ENCODE measurements around the gene SGCA. TPM values are rescaled to one million over a fixed set of nuclear protein-coding genes. Genes with fewer than 3 reads are reported as not detected.

Gene SGCA
- total RNA-seq, 1 donor from 2014 or later: 1.7 TPM

GRCh38 chr17:50169121-50169764 lies 3.4 kb downstream of the SGCA start:
- no peaks in the 10 kb centered on the region for H3K9me3 Mint-ChIP-seq
- peak overlapping the region; percentile 50 for H3K27ac Mint-ChIP-seq
- peaks cover 29% of the 10 kb centered on the region for H3K4me1 Mint-ChIP-seq
- H3K36me3 Mint-ChIP-seq (ENCODE audit: low read depth): no peaks in the 10 kb centered on the region
- CTCF ChIA-PET: interaction anchor here (0.6 to 3.8 kb wide), 29 partner anchors 8 to 127 kb away, joined by 3 to 86 read pairs (median 4); partner anchors contain the start of genes COL1A1, PPP1R9B and TMEM92
- peak overlapping the region; percentile 49 for H3K4me3 Mint-ChIP-seq
- intact Hi-C loops (cut with micrococcal nuclease): loop anchor here (1.0 to 10.0 kb wide), 4 partner anchors 29 to 144 kb away; no protein-coding TSS in a partner anchor
- ATAC-seq (ENCODE audit: low read depth) (peak; percentile 81), DNase-seq (peak; percentile 53)
- POLR2A ChIA-PET: interaction anchor here (0.5 to 2.9 kb wide), 8 partner anchors 17 to 129 kb away, joined by 3 to 19 read pairs (median 6); no protein-coding TSS in a partner anchor
- H3K27me3 Mint-ChIP-seq: no peaks in the 10 kb centered on the region
- no peak for TF ChIP-seq CTCF (IDR thresholded peaks at IDR 0.05)

- ChIA-PET CTCF (interaction anchor here (0.6 to 3.8 kb wide), 29 partner anchors 8 to 127 kb away, joined by 3 to 86 read pairs (median 4); partner anchors contain the start of genes COL1A1, PPP1R9B and TMEM92), POLR2A (interaction anchor here (0.5 to 2.9 kb wide), 7 partner anchors 18 to 128 kb away, joined by 3 to 19 read pairs (median 6); no protein-coding TSS in a partner anchor)
- Mint-ChIP-seq H3K36me3 (ENCODE audit: low read depth) (no peaks in the 10 kb centered on the region), H3K27me3 (no peaks in the 10 kb centered on the region), H3K4me1 (peaks cover 21% of the 10 kb centered on the region), H3K4me3 (no peak overlapping the region), H3K9me3 (no peaks in the 10 kb centered on the region), H3K27ac (no peak overlapping the region)
- TF ChIP-seq CTCF (IDR thresholded peaks at IDR 0.05): no peak
- intact Hi-C loops (cut with micrococcal nuclease): loop anchor here (1.0 to 10.0 kb wide), 4 partner anchors 28 to 145 kb away; no protein-coding TSS in a partner anchor
- ATAC-seq (ENCODE audit: low read depth) (no peak), DNase-seq (no peak)
Measured at GRCh38 chr17:50169881-50170459, 4.2 kb downstream of the SGCA start.

- ChIA-PET CTCF (interaction anchor here (1.4 to 3.8 kb wide), 7 partner anchors 10 to 99 kb away, joined by 3 to 86 read pairs (median 8); partner anchors contain the start of gene COL1A1), POLR2A (interaction anchor here (0.5 to 2.9 kb wide), 5 partner anchors 8 to 154 kb away, joined by 3 to 19 read pairs (median 3); no protein-coding TSS in a partner anchor)
- intact Hi-C loops (cut with micrococcal nuclease): no loop called here
- H3K27ac Mint-ChIP-seq: no peak overlapping the region
- H3K4me3 Mint-ChIP-seq: no peak overlapping the region
- peaks cover 15% of the 10 kb centered on the region for H3K4me1 Mint-ChIP-seq
- DNase-seq: no peak
- no peak for TF ChIP-seq CTCF (IDR thresholded peaks at IDR 0.05)
- no peaks in the 10 kb centered on the region for H3K36me3 Mint-ChIP-seq (ENCODE audit: low read depth)
- peak; percentile 32 for ATAC-seq (ENCODE audit: low read depth)
- H3K27me3 Mint-ChIP-seq: no peaks in the 10 kb centered on the region
- no peaks in the 10 kb centered on the region for H3K9me3 Mint-ChIP-seq
Measured at GRCh38 chr17:50170662-50171370, 5.0 kb downstream of the SGCA start.

GRCh38 chr17:50171371-50172071 lies 5.7 kb downstream of the SGCA start:
- Mint-ChIP-seq H3K9me3 (no peaks in the 10 kb centered on the region), H3K27ac (no peak overlapping the region), H3K27me3 (no peaks in the 10 kb centered on the region), H3K4me1 (peaks cover 15% of the 10 kb centered on the region), H3K36me3 (ENCODE audit: low read depth) (no peaks in the 10 kb centered on the region), H3K4me3 (no peak overlapping the region)
- ChIA-PET CTCF (interaction anchor here (1.7 to 3.6 kb wide), 2 partner anchors 25 to 29 kb away, joined by 3 to 86 read pairs; no protein-coding TSS in a partner anchor), POLR2A (interaction anchor here (0.6 kb wide), 2 partner anchors 8 to 155 kb away, joined by 3 read pairs; no protein-coding TSS in a partner anchor)
- ATAC-seq (ENCODE audit: low read depth) (no peak), DNase-seq (no peak)
- no peak for TF ChIP-seq CTCF (IDR thresholded peaks at IDR 0.05)
- intact Hi-C loops (cut with micrococcal nuclease): no loop called here

Measured in activated B cell treated with CpG ODN at 0.5 μM for 24 hours (primary cell).